ENCODE data around the gene HOXD10.
A peak's percentile ranks its signal among the peaks of the same experiment; 100 is the strongest.

GRCh38 chr2:176090862-176091261 lies 25.7 kb upstream of the HOXD10 start:
- no peak for TF ChIP-seq CTCF (IDR thresholded peaks at IDR 0.05; ENCODE audit: poor library complexity, severe bottlenecking)
- peak; percentile 8 for TF ChIP-seq POLR2AphosphoS5 (IDR thresholded peaks at IDR 0.05)
- TF ChIP-seq EZH2 (IDR thresholded peaks at IDR 0.05; ENCODE audit: borderline replicate concordance, insufficient read depth, low read length, poor library complexity, severe bottlenecking), result no peak
- TF ChIP-seq TAF1 (IDR thresholded peaks at IDR 0.05; ENCODE audit: low read depth), result no peak
- no peak for TF ChIP-seq RAD21 (conservative IDR thresholded peaks at IDR 0.05)
